ENCODE data around the gene DIO1. TPM values are rescaled to one million over a fixed set of nuclear protein-coding genes. Genes with fewer than 3 reads are reported as not detected.

DIO1 gene
- total and polyA plus RNA-seq, 2 of the 8 experiments (the other 6 are each of a cell fraction or from before 2014, with no cell fraction given), result 0.14 TPM; not detected in 1

- ChIA-PET POLR2A (ENCODE audit: partially characterized antibody) (no interaction called here), CTCF (ENCODE audit: partially characterized antibody) (no interaction called here)
- Histone ChIP-seq H4K91ac (replicated peaks; ENCODE audit: insufficient read length, low read length) (no peak overlapping the region), H2BK20ac (ENCODE audit: low read length) (no peak overlapping the region), H3K79me1 (ENCODE audit: low read depth, low read length) (no peaks in the 10 kb centered on the region), H3K4me1 (replicated peaks in 1 of 4; ENCODE audit: control insufficient read depth in 3 of 4, insufficient read depth in 4 of 4, low read length in 3 of 4) (no peaks in the 10 kb centered on the region), H3K27ac (ENCODE audit: low read depth, low read length) (no peak overlapping the region), H3K4me2 (ENCODE audit: insufficient read depth in 1 of 2, low read depth in 2 of 2, low read length in 2 of 2) (no peak overlapping the region), H3K23me2 (ENCODE audit: low read depth, low read length) (0 out of 2 replicates have a peak, but pooled peaks cover 2% of the 10 kb centered on the region), H3K14ac (ENCODE audit: insufficient read length) (no peak overlapping the region), H3K23ac (ENCODE audit: insufficient read length) (no peak overlapping the region), H3K9ac (replicated peaks in 1 of 4; ENCODE audit: extremely low read depth in 1 of 4, low read depth in 3 of 4, low read length in 3 of 4) (no peak overlapping the region), H3K36me3 (ENCODE audit: control insufficient read depth in 2 of 4, insufficient read depth in 4 of 4, low read length in 3 of 4) (peaks cover 0 to 15% (median 4%) of the 10 kb centered on the region in 4 experiments; a peak in 4 of 8 replicates), H4K20me1 (replicated peaks in 1 of 2; ENCODE audit: control insufficient read depth in 1 of 2, insufficient read depth in 2 of 2, low read length in 2 of 2) (no peaks in the 10 kb centered on the region), H3K4ac (replicated peaks; ENCODE audit: insufficient read length, low read depth, low read length) (no peak overlapping the region), H2AFZ (ENCODE audit: low read length) (no peak overlapping the region), H3K56ac (replicated peaks; ENCODE audit: insufficient read length, low read depth, low read length) (no peak overlapping the region), H3K9me3 (ENCODE audit: insufficient read depth in 2 of 2, low read depth in 1 of 2, low read length in 1 of 2) (peaks cover 6 to 9% of the 10 kb centered on the region in 2 experiments; a peak in 3 of 4 replicates), H2AK5ac (ENCODE audit: low read depth, low read length) (no peak overlapping the region), H3K79me2 (ENCODE audit: control insufficient read depth in 1 of 2, insufficient read depth in 2 of 2, low read length in 2 of 2) (no peaks in the 10 kb centered on the region), H4K5ac (ENCODE audit: insufficient read length, low read depth, low read length) (no peak overlapping the region), H3K4me3 (ENCODE audit: extremely low read depth in 1 of 4, insufficient read depth in 2 of 4, low read depth in 3 of 4, low read length in 4 of 4) (no peak overlapping the region), H2BK15ac (ENCODE audit: low read length) (no peak overlapping the region), H2BK120ac (replicated peaks; ENCODE audit: low read depth, low read length) (no peak overlapping the region), H3K18ac (ENCODE audit: extremely low read depth, low read length) (no peak overlapping the region), H2BK5ac (ENCODE audit: low read depth, low read length) (no peak overlapping the region), H4K8ac (ENCODE audit: extremely low read depth, insufficient read depth, low read length) (no peak overlapping the region), H3K27me3 (replicated peaks in 1 of 4; ENCODE audit: control insufficient read depth in 3 of 4, extremely low read depth in 1 of 4, insufficient read depth in 3 of 4, low read length in 3 of 4) (no peaks in the 10 kb centered on the region), H2BK12ac (ENCODE audit: low read depth, low read length) (no peak overlapping the region)
- no peak for DNase-seq (ENCODE audit: low read depth in 1 of 2, low spot score in 2 of 2)
- 93% methylated on average over 2 of the region's 2 CpGs; no CpG with 5 or more reads in 1 of the 2 experiments for WGBS, 2 experiments (ENCODE audit: extremely low coverage in 1 of 2, insufficient coverage in 1 of 2, insufficient read length in 1 of 2, insufficient replicate concordance in 2 of 2, low coverage in 1 of 2, low lambda C conversion rate in 2 of 2, missing lambda C conversion rate in 1 of 2)
- FAIRE-seq, result no peak
- no peak for TF ChIP-seq SP2 (IDR thresholded peaks at IDR 0.05; ENCODE audit: low read length)
- TF ChIP-seq EZH2 (IDR thresholded peaks at IDR 0.05; ENCODE audit: low read depth, low read length, severe bottlenecking), result no peak
- no peak for TF ChIP-seq CREB1 (IDR thresholded peaks at IDR 0.05)
- no peak for TF ChIP-seq RFX5 (IDR thresholded peaks at IDR 0.05; ENCODE audit: borderline replicate concordance, low read depth, low read length)
- no peak for TF ChIP-seq BCL11A (IDR thresholded peaks at IDR 0.05; ENCODE audit: low read depth in 2 of 2, low read length in 2 of 2)
- TF ChIP-seq CTCF (IDR thresholded peaks at IDR 0.05; ENCODE audit: control extremely low read depth in 1 of 3, insufficient read depth in 1 of 3, low read depth in 1 of 3, low read length in 3 of 3), result no peak
Measured at GRCh38 chr1:53929246-53929960, 35.4 kb downstream of the DIO1 start.

Data from H1 (cell line).